ENCODE data around the gene CNTFR. TPM values are rescaled to one million over a fixed set of nuclear protein-coding genes. Genes with fewer than 3 reads are reported as not detected.

Gene CNTFR
- total and polyA plus RNA-seq, 2 of the 8 experiments (the other 6 are each of a cell fraction or from before 2014, with no cell fraction given): 1.2 to 4.2 TPM

GRCh38 chr9:34555002-34555348, 34.5 kb downstream of the CNTFR start (continued):
- TF ChIP-seq CTBP2 (IDR thresholded peaks at IDR 0.05; ENCODE audit: borderline replicate concordance, insufficient read depth, insufficient read length, low read length) (no peak), TAF1 (IDR thresholded peaks at IDR 0.05; ENCODE audit: low read depth, low read length) (no peak), POLR2A (IDR thresholded peaks at IDR 0.05; ENCODE audit: control extremely low read depth in 1 of 2, low read depth in 2 of 2, low read length in 2 of 2) (no peak), RAD21 (IDR thresholded peaks at IDR 0.05 in 1 of 2, conservative IDR thresholded peaks at IDR 0.05 in 1 of 2; ENCODE audit: low read depth in 2 of 2, low read length in 2 of 2) (no peak), EGR1 (IDR thresholded peaks at IDR 0.05; ENCODE audit: borderline replicate concordance, low read depth, low read length) (no peak)

All from H1 (cell line).